ENCODE measurements around the gene SGPP2.

- TF ChIP-seq POLR2A (IDR thresholded peaks at IDR 0.05) (no peak), CTCF (IDR thresholded peaks at IDR 0.05) (peak; percentile 12 to 41 (median 21)), POLR2AphosphoS5 (IDR thresholded peaks at IDR 0.05) (no peak)
These were observed 137.7 kb downstream of the SGPP2 start for GRCh38 chr2:222561817-222562645.
